HG02981 (cell line): ENCODE data around the gene DGKD.
A peak's percentile ranks its signal among the peaks of the same experiment; 100 is the strongest.
"Not testable (repeated sequence)": the region's sequence is repeated elsewhere in the genome, so short reads cannot be mapped to it uniquely, and the experiment has no call there.

Experiments
- ATAC-seq: cut with Tn5 transposase; IDR thresholded peaks from one replicate; pipeline ENCODE4 v1.9.1; 2021; ENCODE audit warnings: mild to moderate bottlenecking, moderate library complexity; ENCODE audit not compliant: unreplicated experiment

The DGKD gene

GRCh38 chr2:233384811-233385488 is 30.7 kb downstream of the DGKD start:
- ATAC-seq, result peak; percentile 6

- ATAC-seq, result peak; percentile 52
Measured at GRCh38 chr2:233385489-233386044, 31.3 kb downstream of the DGKD start.

GRCh38 chr2:233386382-233387041 is 32.2 kb downstream of the DGKD start:
- ATAC-seq, result no peak

- ATAC-seq, result no peak
Measured at GRCh38 chr2:233387225-233387624, 32.9 kb downstream of the DGKD start.

- no peak for ATAC-seq
Measured at GRCh38 chr2:233387667-233388528, 33.6 kb downstream of the DGKD start.

DNA sequence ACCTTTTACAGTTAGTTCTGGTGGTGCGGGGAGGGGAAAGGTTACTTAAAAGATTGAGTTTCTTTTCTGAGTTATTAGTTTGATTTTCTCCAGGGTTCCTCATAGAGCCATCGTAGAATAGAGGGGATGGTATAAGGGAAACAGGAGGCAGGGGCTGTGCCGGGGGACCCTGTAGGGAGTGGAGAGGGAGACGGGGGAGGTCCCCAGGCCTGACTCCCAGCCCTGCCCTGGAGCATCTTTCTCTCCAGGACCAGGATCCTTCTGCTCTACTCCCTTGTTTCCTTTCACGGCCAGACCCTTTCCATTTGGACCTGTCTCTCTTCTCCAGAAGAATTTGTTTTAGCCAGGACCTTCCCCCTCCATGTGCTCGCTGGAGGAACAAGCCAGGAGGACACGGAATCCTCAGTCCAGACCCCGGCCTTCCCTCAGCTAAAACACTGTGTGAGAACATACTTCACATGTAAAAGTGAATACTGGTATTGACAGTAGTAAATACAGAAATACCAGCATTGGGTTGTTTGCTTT is 35.4 kb downstream of the DGKD start:
- no peak for ATAC-seq

DNA sequence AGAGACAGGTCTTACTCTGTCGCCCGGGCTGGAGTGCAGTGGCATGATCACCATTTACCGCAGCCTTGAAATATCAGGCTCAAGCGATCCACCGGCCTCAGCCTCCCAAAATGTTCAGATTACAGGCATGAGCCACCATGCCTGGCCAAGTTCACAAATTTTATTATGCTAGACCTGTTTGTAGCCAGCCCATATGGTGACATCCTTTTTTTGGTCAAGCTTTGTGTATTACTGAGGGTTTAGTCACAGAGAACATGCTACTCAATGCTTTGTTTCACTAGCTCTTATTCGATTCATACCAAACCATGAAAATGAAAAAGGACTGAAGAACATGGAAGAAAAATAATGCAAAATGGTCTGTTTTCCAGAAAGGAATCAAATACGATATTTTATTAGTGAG is 41.4 kb downstream of the DGKD start:
- ATAC-seq, result no peak

DNA sequence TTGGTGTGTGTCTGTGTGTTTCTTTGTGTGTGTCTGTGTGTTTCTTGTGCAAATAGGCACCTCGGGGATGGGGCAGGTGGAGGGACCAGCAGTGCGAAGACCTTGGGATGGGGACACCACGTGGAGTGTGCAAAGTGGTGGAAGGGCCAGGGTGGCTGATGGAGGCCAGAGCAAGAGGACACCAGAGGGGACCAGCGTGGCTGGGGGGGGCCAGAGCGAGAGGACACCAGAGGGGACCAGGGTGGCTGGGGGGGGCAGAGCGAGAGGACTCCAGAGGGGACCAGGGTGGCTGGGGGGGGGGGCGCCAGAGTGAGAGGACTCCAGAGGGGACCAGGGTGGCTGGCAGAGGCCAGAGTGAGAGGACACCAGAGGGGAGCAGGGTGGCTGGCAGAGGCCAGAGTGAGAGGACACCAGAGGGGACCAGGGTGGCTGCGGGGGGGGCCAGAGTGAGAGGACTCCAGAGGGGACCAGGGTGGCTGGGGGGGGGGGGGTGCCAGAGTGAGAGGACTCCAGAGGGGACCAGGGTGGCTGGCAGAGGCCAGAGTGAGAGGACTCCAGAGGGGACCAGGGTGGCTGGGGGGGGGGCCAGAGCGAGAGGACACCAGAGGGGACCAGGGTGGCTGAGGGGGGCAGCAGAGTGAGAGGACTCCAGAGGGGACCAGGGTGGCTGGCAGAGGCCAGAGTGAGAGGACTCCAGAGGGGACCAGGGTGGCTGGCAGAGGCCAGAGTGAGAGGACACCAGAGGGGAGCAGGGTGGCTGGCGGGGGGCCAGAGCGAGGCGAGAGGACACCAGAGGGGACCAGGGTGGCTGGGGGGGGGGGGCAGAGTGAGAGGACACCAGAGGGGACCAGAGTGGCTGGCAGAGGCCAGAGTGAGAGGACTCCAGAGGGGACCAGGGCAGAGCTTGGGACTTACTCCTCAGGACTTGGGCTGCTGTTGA is 42.7 kb downstream of the DGKD start:
- not testable (repeated sequence) for ATAC-seq

DNA sequence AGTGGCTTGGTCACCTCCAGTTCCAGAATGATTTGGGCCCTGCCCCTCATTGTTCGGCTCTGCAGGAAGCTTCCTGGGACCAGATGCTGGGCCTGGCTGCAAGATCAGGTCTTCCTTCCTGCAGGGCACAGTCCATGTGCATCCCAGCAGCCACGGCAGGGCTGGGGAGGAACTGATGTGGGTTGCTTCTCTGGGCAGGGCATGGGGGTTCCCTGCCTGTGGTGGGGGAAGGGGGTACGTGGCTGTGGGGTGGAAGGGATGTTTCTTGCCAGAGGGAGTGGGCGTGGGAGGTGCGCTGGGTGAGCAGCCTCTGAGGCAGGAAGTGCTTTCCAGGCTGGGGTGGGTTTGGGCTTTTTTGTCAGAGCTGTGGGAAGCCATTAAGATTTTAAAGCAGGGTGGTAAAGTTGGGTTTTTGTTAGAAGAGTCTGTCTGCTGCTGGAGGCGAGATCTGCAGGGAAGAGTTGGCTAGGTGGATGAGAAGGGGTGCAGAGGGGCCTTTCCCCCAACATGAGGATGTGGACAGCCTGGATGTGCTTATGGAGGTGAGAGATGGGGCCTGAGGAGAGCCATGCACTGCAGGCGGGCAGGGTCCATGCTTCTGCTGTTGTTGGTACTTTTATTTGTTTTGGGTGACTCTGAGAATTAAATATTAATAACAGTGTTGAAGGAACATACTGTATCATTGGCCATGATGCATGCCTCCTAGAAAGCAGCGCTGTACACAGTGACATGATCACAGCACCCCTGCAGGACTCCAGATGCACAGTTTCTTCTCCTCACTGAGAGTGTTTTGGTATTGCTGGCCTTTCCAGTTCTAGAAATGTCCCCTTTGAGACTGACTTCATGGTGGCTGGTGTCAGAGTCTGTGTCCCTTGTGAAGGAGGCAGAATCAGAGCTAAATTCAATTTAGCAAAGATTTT is 45.3 kb downstream of the DGKD start:
- no peak for ATAC-seq

- no peak for ATAC-seq
Measured at GRCh38 chr2:233400341-233400740, 46.0 kb downstream of the DGKD start.

DNA sequence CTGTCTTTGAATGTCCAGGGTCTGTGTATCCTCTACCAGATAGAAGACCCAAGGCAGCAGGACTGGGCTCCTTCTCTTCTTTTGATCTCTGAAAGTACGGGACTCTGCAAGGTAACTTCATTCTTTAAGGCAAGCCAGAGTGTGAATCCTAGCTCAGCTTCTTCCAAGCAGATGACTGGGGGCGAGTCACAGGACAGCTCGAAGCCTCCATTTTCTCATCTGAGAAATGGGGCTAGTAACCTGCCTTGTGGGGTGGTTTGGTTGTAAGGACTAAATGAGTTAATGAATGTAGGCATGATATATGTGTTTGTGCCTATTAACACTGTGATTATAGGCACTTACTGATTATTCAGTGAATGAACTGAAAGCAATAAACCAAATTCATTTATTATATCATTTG is 46.7 kb downstream of the DGKD start:
- no peak for ATAC-seq

DNA sequence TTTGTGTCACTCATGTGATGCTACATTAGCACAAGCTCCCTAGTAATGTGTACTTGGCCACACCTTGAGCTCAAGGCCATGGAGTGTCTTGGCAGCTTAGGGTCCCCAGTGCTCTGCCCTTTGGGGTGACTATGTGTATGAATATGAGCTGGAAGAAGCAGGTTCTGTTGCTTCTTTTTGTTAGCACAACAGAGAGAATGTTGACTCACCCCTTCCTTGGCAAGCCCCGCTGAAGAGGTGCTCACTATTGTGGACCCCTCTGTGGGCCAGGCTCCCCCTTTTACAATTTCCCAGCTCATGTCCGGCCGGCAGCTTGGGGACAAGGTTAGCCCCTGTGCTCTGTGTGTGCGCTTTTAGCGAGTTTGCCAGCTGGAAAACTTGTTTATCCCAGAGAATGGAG is 48.1 kb downstream of the DGKD start:
- ATAC-seq, result no peak

GRCh38 chr2:233402789-233403188 is 48.5 kb downstream of the DGKD start:
- no peak for ATAC-seq

DNA sequence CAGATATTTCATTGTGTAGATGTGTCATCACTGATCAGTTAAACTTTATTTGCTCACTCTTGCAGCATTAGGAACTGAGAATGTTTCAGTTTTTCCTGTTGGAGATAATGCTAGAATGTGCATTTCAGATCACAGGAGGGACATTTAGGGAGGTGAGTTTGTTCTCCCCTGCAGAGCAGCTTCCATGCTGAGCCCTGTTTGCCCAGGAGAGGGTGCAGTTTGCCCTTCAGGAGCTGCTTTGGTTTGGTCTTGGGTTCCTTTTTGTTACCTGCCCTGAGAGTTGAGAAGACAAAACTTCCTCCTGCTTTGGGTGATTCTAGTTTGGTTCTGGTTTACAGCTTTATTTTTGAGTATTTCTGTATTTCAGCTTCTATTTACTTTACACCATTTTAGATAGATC is 49.9 kb downstream of the DGKD start:
- ATAC-seq, result peak; percentile 56

DNA sequence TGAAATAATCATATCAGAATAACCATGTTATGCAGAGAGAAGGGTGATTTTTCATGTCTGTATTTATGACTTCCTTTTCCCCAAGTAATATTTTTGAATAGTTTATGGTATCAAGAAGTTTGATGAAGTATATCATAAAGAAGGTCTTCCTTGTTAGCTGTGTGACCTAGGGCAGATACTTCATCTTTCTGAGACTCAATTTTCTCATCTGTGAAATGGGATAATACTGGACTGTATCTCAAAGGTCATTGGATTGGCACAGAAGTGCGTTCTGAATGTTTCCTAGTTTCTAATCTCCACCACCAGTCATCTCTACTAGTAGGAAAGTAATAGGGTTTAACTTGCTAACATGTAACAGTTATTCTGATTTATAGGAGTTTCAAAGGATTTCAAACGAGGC is 52.6 kb downstream of the DGKD start:
- no peak for ATAC-seq

GRCh38 chr2:233407771-233408181 is 53.5 kb downstream of the DGKD start:
- ATAC-seq, result no peak

DNA sequence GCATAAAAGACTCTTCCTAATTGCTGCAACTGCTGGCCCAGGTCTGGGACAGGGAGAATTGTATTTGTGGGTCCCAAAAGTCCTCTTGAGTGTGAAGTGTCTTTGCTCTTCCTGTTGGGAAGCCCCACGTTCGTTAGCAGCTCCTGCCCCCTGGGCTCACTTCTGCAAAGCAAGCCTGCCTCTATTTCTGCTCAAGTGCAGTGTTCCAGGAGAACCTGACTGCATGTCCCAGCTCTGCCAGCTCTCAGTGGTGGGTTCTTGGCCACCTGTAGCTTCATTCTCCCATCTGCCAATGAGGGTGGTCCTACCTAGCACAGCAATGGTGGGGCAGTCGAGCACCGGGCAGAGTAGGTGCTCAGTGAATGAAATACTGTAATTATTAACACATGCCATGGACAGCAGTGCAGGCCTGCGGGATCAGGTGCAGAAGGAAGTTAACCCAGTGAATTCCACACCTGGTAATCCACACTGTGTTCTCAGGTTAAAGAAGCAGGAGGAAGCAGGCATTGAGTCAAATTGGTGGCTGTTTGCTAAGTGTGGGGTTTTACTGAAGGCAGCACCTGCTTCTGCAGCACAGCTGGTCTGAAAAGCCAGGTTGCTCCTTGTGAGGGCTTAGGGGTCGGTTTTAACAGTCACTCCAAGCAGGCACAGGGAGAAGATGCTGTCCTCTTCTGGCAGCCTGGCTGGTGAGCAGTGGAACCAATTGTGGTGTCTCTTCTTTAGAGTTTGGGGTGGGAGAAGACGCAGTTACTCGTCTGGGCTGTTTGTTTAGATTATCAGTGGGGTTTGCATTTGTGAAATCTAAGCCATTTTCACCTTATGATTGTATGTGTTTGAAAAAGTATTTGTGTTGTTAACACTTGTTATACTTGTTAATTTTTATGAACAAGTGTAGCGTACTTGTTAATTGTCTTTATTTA is 54.3 kb downstream of the DGKD start:
- no peak for ATAC-seq
